Endothelial cell of hepatic sinusoid (primary cell): ENCODE measurements around the gene COG7.
"Not testable (repeated sequence)": the region's sequence is repeated elsewhere in the genome, so short reads cannot be mapped to it uniquely, and the experiment has no call there.

Source experiments
- in situ Hi-C: cut with HindIII; loops from 2 replicates; pipeline ENCODE4 v1.10.0; 2017; ENCODE audit warnings: low sequenced_read_pairs

COG7 gene

GRCh38 chr16:23476289-23476688 is 23.3 kb upstream of the COG7 start:
- in situ Hi-C loops = no loop called here

DNA sequence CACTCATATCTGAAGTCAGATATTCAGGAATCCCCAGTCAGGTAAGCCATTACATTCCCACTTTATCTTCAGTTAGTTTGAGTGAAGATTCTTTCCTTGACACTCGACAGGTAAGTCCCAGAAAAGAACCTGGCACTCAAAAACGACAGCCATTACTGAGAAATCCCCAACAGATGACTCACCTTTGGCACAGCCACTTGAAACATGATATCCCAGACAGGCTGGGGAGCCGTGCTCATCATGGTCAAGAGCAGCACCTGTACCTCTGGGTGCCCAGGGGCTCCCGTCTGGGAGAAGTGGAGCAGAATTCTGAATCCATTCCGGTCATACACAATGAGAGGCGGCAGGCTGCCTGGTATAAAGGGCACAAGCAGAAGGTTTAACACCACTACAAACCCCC is 16.8 kb upstream of the COG7 start:
- in situ Hi-C loops = loop anchor here (5.0 kb wide), 2 partner anchors 37 to 73 kb away; no protein-coding TSS in a partner anchor

- in situ Hi-C loops = loop anchor here (5.0 kb wide), 2 partner anchors 41 to 69 kb away; no protein-coding TSS in a partner anchor
Observed at GRCh38 chr16:23466162-23466885, 13.3 kb upstream of the COG7 start.

- in situ Hi-C loops = loop anchor here (5.0 kb wide), 2 partner anchors 42 to 68 kb away; no protein-coding TSS in a partner anchor
Observed at GRCh38 chr16:23465179-23465578, 12.2 kb upstream of the COG7 start.

GRCh38 chr16:23464196-23464595 is 11.2 kb upstream of the COG7 start:
- in situ Hi-C loops = no loop called here

DNA sequence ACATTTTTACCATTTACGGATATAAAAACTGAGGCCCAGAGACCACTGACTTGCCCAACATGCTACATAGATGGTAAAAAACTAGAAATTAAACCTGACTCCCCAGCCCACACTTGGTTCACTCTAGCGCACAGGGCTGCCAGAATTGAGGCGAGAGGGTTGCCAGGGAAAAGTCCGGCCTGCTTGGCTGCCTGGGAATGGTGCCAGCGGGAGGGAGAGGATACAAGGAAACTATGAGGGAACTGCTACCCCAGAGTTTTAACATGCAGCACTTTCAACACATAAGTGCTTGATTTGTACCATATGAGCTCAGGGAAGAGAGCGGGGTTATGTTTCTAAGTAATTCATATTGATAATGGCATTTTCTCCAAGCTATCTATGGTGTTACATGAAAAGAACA is 10.0 kb upstream of the COG7 start:
- in situ Hi-C loops = not testable (repeated sequence)

DNA sequence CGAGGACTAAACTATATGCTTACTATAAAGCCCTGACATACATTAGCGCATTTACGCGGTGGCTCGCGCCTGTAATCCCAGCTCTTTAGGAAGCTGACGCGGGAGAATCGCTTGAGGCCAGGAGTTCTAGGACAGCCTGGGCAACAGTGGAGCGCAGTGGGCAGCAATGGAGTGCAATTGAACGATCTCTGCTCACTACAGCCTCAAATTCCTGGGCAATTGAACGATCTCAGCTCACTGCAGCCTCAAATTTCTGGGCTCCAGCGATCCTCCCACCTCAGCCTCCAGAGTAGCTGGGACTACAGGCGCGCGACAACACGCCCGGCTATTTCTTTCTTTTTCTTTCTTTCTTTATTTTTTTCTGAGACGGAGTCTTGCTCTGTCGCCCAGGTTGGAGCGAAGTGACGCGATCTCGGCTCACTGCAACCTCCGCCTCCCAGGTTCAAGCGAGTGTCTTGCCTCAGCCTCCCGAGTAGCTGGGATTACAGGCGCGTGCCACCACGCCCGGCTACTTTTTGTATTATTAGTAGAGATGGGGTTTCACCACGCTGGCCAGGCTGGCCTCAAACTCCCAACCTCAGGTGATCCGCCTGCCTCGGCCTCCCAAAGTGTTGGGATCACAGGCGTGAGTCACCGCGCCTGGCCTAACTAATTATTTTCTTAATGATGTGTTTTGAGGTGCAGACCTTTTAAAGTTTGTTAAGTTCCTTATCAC is 506 bp upstream of the COG7 start:
- in situ Hi-C loops = no loop called here

DNA sequence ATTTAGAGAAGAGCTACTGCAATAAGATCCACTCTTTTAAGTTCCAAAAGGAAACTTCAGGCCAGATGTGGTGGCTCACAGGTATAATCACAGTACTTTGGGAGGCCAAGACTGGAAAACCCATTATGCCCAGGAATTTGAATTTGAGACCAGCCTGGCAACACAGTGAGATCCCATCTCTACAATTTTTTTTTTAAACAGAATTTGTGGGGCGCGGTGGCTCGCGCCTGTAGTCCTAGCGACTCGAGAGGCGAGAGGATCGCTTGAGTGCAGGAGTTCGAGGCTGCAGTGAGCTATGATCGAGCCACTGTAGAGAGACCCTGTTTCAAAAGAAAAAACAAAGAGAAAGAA is 793 bp downstream of the COG7 start:
- in situ Hi-C loops = no loop called here

GRCh38 chr16:23448392-23448791 is 4.6 kb downstream of the COG7 start:
- in situ Hi-C loops = loop anchor here (25.0 kb wide), 1 partner anchor 286 kb away; no protein-coding TSS in a partner anchor

GRCh38 chr16:23437542-23437941 is 15.4 kb downstream of the COG7 start:
- in situ Hi-C loops = loop anchor here (25.0 kb wide), 1 partner anchor 275 kb away; no protein-coding TSS in a partner anchor

DNA sequence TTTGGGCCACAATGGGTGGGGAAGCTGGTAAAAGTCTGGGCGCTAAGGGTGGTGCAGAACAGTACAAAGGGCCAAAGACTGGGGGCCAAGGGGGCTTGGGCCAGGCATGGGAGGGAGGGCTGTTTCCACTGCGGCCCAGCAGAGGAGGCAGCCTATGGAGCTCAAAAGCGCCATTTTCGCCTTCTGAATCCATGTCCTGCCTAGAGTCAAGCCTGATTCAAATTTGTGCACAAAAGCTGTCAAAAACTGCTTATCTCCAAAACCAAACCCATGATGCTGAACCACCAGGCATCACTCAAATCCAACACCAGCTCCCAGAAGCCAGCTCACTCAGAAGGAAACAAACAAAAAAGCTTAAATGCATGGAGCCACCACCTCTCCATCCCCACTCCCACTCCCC is 16.0 kb downstream of the COG7 start:
- in situ Hi-C loops = loop anchor here (25.0 kb wide), 1 partner anchor 275 kb away; no protein-coding TSS in a partner anchor

DNA sequence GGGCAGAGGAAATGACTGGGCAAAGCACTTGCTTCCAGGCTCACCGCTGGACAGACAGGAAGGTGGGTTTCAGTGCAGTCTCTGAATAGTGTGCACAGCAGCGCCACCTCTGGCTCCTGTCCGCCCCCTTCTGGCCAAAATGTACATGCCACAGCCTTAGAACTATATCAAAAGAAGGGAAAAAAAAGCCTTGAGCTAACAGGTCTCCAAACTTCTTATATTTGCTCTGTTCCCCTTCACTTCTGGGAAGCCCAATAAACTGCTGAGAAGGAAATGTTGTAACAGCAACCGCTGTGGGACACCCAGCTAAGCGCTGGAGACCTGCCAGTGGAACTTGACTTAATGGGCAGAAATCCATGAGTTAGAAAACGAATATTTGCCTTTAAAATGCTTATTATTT is 17.5 kb downstream of the COG7 start:
- in situ Hi-C loops = loop anchor here (25.0 kb wide), 1 partner anchor 273 kb away; no protein-coding TSS in a partner anchor

DNA sequence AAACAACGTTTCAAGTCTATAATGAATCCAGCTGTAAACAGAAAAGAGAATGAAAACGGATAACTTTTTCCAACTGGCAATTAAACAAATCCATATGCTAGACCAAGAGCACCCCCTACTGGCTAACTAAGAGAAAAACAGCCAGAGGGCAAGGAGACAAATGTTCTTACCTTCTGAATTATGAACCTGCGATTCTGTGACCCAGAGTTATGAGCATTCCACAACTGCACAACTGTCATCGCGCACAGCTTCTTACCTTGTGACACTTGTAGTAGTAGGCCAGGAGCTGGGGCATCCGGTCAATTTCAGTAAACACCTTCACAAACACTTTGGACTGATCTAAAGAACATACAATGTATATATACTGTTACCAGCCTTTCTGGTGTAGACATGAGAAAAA is 18.6 kb downstream of the COG7 start:
- in situ Hi-C loops = loop anchor here (25.0 kb wide), 1 partner anchor 272 kb away; no protein-coding TSS in a partner anchor

DNA sequence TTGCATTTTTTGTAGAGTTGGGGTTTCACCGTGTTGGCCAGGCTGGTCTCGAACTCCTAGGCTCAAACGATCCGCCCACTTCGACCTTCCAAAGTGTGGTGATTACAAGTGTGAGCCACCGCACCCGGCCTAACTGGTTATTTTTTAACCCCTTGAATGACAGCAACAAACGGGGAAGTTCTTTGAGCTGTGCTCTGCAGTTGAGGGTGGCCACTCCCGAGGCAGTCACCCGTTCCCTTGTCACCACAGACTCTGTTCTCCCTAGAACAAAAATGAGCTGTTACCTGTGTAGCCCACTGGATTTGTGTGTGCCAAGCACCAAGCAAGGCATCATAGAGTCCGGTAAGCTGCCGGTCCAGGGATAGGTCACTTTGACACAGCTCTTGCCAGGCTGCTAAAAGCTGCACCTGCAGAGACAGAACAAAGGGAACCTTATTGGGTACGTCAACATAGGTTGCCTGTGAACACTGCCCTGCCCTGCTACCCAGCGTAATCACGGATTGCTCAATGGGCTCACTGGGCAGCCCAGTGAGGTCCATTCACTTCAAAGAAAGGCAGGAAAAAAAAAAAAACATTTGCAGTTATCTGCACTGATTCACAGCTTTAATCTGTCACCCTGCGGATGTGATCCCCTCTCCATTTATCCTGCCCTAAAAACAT is 19.6 kb downstream of the COG7 start:
- in situ Hi-C loops = loop anchor here (25.0 kb wide), 1 partner anchor 271 kb away; no protein-coding TSS in a partner anchor

DNA sequence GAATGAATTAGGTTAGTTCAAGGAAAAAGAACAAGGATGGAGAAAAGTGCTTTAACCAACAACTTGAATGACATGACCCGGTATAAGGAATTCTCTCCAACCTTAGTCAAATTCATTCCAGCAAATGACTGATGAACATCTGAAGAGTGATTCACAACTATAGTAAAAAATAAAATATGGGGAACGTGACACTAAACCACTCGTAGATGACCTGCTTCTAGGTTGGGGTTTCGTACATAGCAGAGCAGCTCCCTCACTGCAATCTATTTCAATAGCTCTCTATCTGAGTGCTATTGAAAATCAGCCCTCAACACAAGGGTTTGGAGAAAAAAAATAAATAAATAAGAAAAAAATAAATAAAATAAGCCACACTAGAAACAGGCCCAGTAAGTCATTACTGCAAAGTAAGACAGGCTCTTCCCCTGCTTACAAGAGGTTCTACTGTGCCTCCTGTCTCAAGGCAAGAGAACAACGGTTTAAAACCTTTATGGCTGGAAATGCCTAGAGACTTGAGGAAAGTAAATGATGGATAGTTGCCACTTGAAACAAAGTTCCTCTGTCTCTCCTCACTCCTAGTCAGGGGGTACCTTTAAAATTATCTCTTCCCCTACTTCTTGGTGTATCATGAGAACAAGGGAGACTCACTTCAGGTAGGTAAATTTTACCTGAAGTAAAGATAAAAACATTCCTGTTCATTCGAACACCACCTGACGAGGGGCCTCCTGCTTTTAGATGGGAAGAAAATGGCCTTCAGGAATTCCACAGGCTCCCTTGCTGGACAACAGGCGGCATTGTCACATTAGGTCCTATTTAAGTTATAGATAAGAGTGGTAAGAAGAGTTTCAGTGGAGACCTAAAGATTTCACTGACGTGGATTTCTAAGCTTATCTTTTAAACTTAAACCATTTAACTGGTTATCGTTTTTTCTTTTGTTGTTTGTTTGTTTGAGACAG is 20.5 kb downstream of the COG7 start:
- in situ Hi-C loops = loop anchor here (25.0 kb wide), 1 partner anchor 270 kb away; no protein-coding TSS in a partner anchor

DNA sequence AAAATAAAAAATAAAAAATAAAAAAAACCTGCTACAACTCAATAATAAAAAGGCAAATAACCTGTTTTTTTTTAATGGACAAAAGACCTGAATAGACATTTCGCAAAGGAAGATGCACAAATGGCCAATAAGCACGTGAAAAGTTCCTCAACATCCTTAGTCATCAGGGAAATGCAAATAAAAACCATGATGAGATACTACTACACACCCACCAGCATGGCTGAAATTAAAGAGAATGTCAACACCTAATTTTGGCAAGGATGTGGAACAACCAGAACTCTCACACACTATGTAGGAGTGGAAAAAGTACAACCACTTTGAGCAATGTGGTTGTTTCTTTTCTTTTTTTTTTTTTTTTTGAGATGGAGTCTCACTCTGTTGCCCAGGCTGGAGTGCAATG is 24.6 kb downstream of the COG7 start:
- in situ Hi-C loops = loop anchor here (25.0 kb wide), 1 partner anchor 266 kb away; no protein-coding TSS in a partner anchor

DNA sequence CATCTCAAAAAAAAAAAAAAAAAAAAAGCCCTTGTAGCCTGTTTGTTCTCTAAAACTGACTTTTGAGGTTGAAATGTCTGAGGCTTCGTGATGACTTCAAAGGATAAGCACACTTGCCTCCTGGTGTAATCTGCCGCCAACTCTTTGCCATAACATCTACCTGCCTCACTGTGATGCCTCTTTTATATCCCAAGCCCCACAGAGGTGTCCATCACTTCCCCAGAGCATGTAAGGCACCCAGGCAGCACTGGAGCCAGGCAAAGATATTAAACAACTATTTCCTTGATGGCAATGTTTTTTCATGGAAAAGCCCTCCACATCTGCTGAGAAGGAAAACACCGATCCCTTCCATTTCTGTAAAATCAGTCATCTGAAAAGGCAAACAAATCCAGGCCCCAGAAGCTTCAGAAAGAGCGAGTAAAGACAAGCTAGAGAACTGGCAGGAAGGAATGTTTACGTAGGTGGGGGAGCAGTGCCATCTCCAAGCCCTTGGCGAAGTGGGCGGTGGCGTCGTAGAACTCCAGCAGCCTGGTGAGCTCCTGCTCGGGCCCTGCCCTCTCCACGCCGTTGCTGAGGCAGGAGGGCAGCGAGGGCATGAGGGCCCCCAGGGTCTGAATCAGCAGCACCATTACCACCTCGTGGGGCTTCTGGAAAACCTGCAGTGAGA is 28.6 kb downstream of the COG7 start:
- in situ Hi-C loops = no loop called here

DNA sequence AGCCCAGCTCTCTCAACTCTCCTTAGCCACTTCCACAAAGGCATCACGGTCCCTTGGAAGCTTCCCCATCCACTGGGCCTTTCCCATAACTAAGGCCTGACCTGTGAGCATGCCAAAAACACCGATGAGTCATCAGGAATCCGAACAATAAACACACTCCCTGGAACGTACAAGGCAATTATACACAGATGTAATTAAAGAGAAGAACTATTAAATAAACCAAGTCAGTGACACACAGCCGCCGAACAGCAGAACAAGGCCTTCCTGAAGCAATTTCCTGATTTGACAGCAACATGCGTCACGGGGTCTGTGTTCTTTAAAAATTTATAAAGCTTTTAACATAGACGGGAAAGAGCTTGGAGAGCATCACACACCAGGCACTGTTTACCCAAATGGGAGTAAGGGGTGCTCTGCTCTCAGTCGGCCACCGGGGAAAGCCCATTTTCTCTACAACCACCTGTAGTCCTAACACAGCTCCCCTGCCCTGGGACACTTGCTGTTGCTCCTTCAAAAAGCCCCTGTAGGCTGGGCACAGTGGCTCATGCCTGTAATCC is 29.4 kb downstream of the COG7 start:
- in situ Hi-C loops = no loop called here

GRCh38 chr16:23420011-23420410 is 33.0 kb downstream of the COG7 start:
- in situ Hi-C loops = no loop called here
